ENCODE measurements around the gene PCDH8.

DNA sequence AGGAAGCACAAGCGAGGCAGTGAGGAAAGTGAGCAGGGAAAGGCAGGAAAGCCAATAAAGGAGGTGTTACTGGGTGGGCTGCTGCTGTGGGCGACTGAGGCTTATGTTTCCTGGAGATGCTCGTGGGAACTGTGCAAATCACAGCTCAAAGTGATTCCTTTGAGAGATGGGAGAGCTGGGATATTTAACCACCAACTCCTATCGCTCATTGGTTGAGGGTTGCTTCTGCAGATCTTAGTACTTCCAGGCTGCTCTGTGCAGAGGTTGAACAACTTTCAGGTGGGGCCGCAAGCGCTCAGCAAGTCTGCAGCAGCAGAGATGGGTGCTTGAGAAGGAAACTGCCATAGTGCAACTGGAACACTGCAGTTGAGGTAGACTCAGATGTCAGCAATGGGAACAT is 8.4 kb downstream of the PCDH8 start:
- TF ChIP-seq CTCF (IDR thresholded peaks at IDR 0.05; ENCODE audit: low read length) (no peak), EZH2 (IDR thresholded peaks at IDR 0.05; ENCODE audit: borderline replicate concordance, low read length) (no peak)

Data from OCI-LY1 (cell line).